ENCODE results near the gene ULK3. TPM values are rescaled to one million over a fixed set of nuclear protein-coding genes. Genes with fewer than 3 reads are reported as not detected.

ULK3 gene
- total and polyA plus RNA-seq, 10 of the 15 experiments (the other 5 are each of a cell fraction or from before 2014, with no cell fraction given) = 0.64 to 38.8 (median 27.1) TPM

GRCh38 chr15:74842581-74843444 lies at the start of gene ULK3 (continued):
- no peak for TF ChIP-seq ETV6 (conservative IDR thresholded peaks at IDR 0.05 in 1 of 2, IDR thresholded peaks at IDR 0.05 in 1 of 2; ENCODE audit: borderline replicate concordance in 1 of 2, low read depth in 1 of 2)
- TF ChIP-seq BRCA1 (IDR thresholded peaks at IDR 0.05; ENCODE audit: low read depth, low read length) = no peak
- TF ChIP-seq IKZF1 (conservative IDR thresholded peaks at IDR 0.05) = peak; percentile 89
- TF ChIP-seq HSF1 (IDR thresholded peaks at IDR 0.05; ENCODE audit: low read depth, low read length) = no peak
- TF ChIP-seq PKNOX1 (IDR thresholded peaks at IDR 0.05) = peak; percentile 97
- TF ChIP-seq IRF4 (IDR thresholded peaks at IDR 0.05; ENCODE audit: low read depth, low read length) = no peak
- no peak for TF ChIP-seq EP300 (IDR thresholded peaks at IDR 0.05; ENCODE audit: borderline replicate concordance in 1 of 2, control insufficient read depth in 1 of 2, low read depth in 2 of 2, low read length in 2 of 2)
- TF ChIP-seq MTA2 (IDR thresholded peaks at IDR 0.05; ENCODE audit: low read depth) = no peak
- no peak for TF ChIP-seq WRNIP1 (IDR thresholded peaks at IDR 0.05; ENCODE audit: borderline replicate concordance, low read depth, low read length)
- TF ChIP-seq RFX5 (IDR thresholded peaks at IDR 0.05; ENCODE audit: low read depth, low read length) = no peak
- peak; percentile 55 for TF ChIP-seq CREM (IDR thresholded peaks at IDR 0.05; ENCODE audit: low read depth)
- no peak for TF ChIP-seq JUNB (IDR thresholded peaks at IDR 0.05)
- no peak for TF ChIP-seq GABPA (IDR thresholded peaks at IDR 0.05; ENCODE audit: low read depth)
- 0 out of 2 replicates have a peak, but pooled peaks have one; percentile 58 for TF ChIP-seq ESRRA (IDR thresholded peaks at IDR 0.05; ENCODE audit: low read length)
- TF ChIP-seq CREB1 (IDR thresholded peaks at IDR 0.05; ENCODE audit: low read depth) = peak; percentile 33; the same call in 1 of the 2 replicates
- peak; percentile 88 for TF ChIP-seq SIN3A (IDR thresholded peaks at IDR 0.05; ENCODE audit: low read depth, low read length)
- no peak for TF ChIP-seq NFYA (IDR thresholded peaks at IDR 0.05; ENCODE audit: borderline replicate concordance, low read depth, low read length)
- TF ChIP-seq RAD21 (IDR thresholded peaks at IDR 0.05; ENCODE audit: insufficient read depth, low read depth, low read length) = peak; percentile 26
- no peak for TF ChIP-seq ATF2 (IDR thresholded peaks at IDR 0.05; ENCODE audit: low read length)
- peak; percentile 83; the same call in 1 of the 2 replicates for TF ChIP-seq CHD2 (IDR thresholded peaks at IDR 0.05; ENCODE audit: borderline replicate concordance, low read depth, low read length)
- TF ChIP-seq BHLHE40 (IDR thresholded peaks at IDR 0.05; ENCODE audit: borderline replicate concordance in 1 of 2, low read depth in 2 of 2, low read length in 1 of 2) = peak; percentile 90 to 96
- peak; percentile 97 for TF ChIP-seq MAX (IDR thresholded peaks at IDR 0.05; ENCODE audit: low read depth, low read length)
- no peak for TF ChIP-seq MYB (IDR thresholded peaks at IDR 0.05; ENCODE audit: borderline replicate concordance, low read depth, low read length)

Measured in GM12878 (cell line).